HepG2 (cell line): ENCODE measurements around the gene SLC4A2. TPM values are rescaled to one million over a fixed set of nuclear protein-coding genes. Genes with fewer than 3 reads are reported as not detected.
A peak's percentile ranks its signal among the peaks of the same experiment; 100 is the strongest.

Source experiments
- KAT8 ChIP-seq: IDR thresholded peaks from 2 replicates; pipeline ENCODE4 v1.6.1; 2016; ENCODE audit warnings: missing genetic modification reagents, missing compliant biosample characterization
- MYNN ChIP-seq: sonication (generic); formaldehyde crosslinking; IDR thresholded peaks from 2 replicates; pipeline ENCODE4 v1.4.0; 2020; ENCODE audit warnings: mild to moderate bottlenecking, low read depth, missing genetic modification reagents
- RXRB ChIP-seq: IDR thresholded peaks from 2 replicates; pipeline ENCODE4 v1.6.1; 2016; ENCODE audit warnings: borderline replicate concordance, missing genetic modification reagents, missing compliant biosample characterization
- SALL1 ChIP-seq: sonication (generic); formaldehyde crosslinking; IDR thresholded peaks from 2 replicates; pipeline ENCODE4 v1.8.0; 2022; ENCODE audit warnings: mild to moderate bottlenecking, missing genetic modification reagents
- SP4 ChIP-seq: sonication (generic); formaldehyde crosslinking; IDR thresholded peaks from 2 replicates; pipeline ENCODE4 v1.8.1; 2023; ENCODE audit warnings: mild to moderate bottlenecking, missing genetic modification reagents
- ZBTB38 ChIP-seq: sonication (generic); formaldehyde crosslinking; IDR thresholded peaks from 2 replicates; pipeline ENCODE4 v1.5.1; 2020; ENCODE audit warnings: mild to moderate bottlenecking, missing genetic modification reagents
- ZNF839 ChIP-seq: sonication (generic); formaldehyde crosslinking; IDR thresholded peaks from 2 replicates; pipeline ENCODE4 v1.4.0; 2020; ENCODE audit warnings: missing genetic modification reagents, mild to moderate bottlenecking, borderline replicate concordance
- polyA plus RNA-seq, 8 experiments: library from polyadenylated mRNA; depleted of rRNA in 3 of 8; stranded (reverse) in 7 of 8; unstranded in 1 of 8; fragments of >200 nt; fragmentation: Illumina TruSeq in 4 of 8; extraction: Trizol in 4 of 8; gene quantifications; 2 replicates each; pipeline versions ENCODE4 v1.2.1 to v1.2.3, GENCODE V29; 2011 to 2016; ENCODE audit warnings: low read depth in 4 of 8, missing spikeins in 1 of 8, mixed read lengths in 1 of 8; ENCODE audit not compliant: insufficient read depth in 1 of 8
- total RNA-seq, 5 experiments: library from RNA; depleted of rRNA; stranded (reverse); fragments of >200 nt; fragmentation: Illumina TruSeq; extraction: Trizol; gene quantifications; 2 replicates each; pipeline ENCODE4 v1.2.3, GENCODE V29; 2016; ENCODE audit warnings: low read depth in 1 of 5
- TF ChIP-seq, protein P1 (sequence below): sonication (generic); formaldehyde crosslinking; IDR thresholded peaks from 2 replicates; pipeline ENCODE4 v1.8.0; 2022; ENCODE audit warnings: missing genetic modification reagents, mild to moderate bottlenecking, moderate library complexity, borderline replicate concordance
- TF ChIP-seq, protein P2 (sequence below): sonication (generic); formaldehyde crosslinking; IDR thresholded peaks from 2 replicates; pipeline ENCODE4 v1.4.0; 2020; ENCODE audit warnings: missing genetic modification reagents
- TF ChIP-seq, protein P3 (sequence below): IDR thresholded peaks from 2 replicates; pipeline ENCODE4 v1.6.1; 2016; ENCODE audit warnings: low read depth
- TF ChIP-seq, protein P4 (sequence below): fragments of 450-650 bp; IDR thresholded peaks from 2 replicates; pipeline ENCODE4 v1.6.1; 2017; ENCODE audit warnings: mild to moderate bottlenecking
- TF ChIP-seq, protein P5 (sequence below): sonication (generic); formaldehyde crosslinking; IDR thresholded peaks from 2 replicates; pipeline ENCODE4 v1.9.0; 2022; ENCODE audit warnings: missing genetic modification reagents, mild to moderate bottlenecking, borderline replicate concordance

Gene SLC4A2
- total and polyA plus RNA-seq, 2 of the 13 experiments (the other 11 are each of a cell fraction or from before 2014, with no cell fraction given): 51.9 to 73.4 TPM

DNA sequence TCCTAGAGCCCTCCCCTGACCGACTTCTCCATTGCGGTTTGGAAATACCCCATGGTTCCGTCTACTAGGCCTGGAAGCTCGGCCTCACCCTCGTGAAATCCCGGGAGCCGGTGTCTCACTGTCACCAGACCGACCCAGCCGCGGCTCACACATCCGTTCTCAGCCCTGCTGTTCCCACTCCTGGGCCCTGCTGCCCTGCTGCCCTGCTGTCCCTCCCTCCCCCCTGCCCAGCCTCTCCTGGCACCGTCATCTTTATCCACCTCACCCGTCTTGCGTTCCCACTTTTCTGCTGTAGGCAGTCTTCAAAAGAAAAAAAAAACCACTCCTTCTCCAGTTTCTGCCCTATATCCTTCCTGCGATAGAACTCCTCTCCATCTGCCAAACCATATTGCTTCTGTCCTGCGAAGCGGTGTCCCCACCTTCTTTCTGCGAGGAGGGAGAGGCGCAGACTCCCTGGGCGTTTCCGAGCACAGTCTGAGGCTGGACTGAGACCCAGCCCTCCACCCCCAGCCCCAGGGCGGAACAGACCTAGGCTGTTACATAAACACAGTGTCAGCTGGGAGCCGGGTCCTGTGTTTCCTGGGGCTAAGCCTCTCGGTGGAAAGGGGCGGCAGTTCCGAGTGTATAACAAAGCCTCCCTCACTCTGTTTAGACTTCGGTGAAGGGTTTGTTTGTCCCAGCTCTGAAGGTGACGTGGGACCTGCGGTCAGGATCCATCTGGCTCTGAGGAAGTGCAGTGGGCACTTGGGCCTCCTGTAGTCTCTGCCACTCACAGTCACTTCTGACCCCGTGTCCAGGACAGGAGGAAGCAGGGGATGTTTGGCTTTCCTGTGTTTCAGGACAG is 29.7 kb downstream of the SLC4A2 start (continued):
- TF ChIP-seq, protein P1, sequence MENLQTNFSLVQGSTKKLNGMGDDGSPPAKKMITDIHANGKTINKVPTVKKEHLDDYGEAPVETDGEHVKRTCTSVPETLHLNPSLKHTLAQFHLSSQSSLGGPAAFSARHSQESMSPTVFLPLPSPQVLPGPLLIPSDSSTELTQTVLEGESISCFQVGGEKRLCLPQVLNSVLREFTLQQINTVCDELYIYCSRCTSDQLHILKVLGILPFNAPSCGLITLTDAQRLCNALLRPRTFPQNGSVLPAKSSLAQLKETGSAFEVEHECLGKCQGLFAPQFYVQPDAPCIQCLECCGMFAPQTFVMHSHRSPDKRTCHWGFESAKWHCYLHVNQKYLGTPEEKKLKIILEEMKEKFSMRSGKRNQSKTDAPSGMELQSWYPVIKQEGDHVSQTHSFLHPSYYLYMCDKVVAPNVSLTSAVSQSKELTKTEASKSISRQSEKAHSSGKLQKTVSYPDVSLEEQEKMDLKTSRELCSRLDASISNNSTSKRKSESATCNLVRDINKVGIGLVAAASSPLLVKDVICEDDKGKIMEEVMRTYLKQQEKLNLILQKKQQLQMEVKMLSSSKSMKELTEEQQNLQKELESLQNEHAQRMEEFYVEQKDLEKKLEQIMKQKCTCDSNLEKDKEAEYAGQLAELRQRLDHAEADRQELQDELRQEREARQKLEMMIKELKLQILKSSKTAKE (CRISPR knock-in tag): peak; percentile 58; the same call in 1 of the 2 replicates
- TF ChIP-seq, protein P2, sequence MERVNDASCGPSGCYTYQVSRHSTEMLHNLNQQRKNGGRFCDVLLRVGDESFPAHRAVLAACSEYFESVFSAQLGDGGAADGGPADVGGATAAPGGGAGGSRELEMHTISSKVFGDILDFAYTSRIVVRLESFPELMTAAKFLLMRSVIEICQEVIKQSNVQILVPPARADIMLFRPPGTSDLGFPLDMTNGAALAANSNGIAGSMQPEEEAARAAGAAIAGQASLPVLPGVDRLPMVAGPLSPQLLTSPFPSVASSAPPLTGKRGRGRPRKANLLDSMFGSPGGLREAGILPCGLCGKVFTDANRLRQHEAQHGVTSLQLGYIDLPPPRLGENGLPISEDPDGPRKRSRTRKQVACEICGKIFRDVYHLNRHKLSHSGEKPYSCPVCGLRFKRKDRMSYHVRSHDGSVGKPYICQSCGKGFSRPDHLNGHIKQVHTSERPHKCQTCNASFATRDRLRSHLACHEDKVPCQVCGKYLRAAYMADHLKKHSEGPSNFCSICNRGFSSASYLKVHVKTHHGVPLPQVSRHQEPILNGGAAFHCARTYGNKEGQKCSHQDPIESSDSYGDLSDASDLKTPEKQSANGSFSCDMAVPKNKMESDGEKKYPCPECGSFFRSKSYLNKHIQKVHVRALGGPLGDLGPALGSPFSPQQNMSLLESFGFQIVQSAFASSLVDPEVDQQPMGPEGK (CRISPR knock-in tag): peak; percentile 81
- TF ChIP-seq ZBTB38 (CRISPR knock-in tag) (peak; percentile 45; the same call in 1 of the 2 replicates), SALL1 (CRISPR knock-in tag) (peak; percentile 26; the same call in 1 of the 2 replicates), RXRB (peak; percentile 35; the same call in 1 of the 2 replicates), SP4 (peak; percentile 55; the same call in 1 of the 2 replicates), ZNF839 (CRISPR knock-in tag) (no peak), MYNN (CRISPR knock-in tag) (no peak), KAT8 (CRISPR knock-in tag) (0 out of 2 replicates have a peak, but pooled peaks have one; percentile 38)
- TF ChIP-seq, protein P3, sequence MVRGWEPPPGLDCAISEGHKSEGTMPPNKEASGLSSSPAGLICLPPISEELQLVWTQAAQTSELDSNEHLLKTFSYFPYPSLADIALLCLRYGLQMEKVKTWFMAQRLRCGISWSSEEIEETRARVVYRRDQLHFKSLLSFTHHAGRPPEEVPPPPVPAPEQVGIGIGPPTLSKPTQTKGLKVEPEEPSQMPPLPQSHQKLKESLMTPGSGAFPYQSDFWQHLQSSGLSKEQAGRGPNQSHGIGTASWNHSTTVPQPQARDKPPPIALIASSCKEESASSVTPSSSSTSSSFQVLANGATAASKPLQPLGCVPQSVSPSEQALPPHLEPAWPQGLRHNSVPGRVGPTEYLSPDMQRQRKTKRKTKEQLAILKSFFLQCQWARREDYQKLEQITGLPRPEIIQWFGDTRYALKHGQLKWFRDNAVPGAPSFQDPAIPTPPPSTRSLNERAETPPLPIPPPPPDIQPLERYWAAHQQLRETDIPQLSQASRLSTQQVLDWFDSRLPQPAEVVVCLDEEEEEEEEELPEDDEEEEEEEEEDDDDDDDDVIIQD (CRISPR knock-in tag): peak; percentile 19; the same call in 1 of the 2 replicates
- TF ChIP-seq, protein P4, sequence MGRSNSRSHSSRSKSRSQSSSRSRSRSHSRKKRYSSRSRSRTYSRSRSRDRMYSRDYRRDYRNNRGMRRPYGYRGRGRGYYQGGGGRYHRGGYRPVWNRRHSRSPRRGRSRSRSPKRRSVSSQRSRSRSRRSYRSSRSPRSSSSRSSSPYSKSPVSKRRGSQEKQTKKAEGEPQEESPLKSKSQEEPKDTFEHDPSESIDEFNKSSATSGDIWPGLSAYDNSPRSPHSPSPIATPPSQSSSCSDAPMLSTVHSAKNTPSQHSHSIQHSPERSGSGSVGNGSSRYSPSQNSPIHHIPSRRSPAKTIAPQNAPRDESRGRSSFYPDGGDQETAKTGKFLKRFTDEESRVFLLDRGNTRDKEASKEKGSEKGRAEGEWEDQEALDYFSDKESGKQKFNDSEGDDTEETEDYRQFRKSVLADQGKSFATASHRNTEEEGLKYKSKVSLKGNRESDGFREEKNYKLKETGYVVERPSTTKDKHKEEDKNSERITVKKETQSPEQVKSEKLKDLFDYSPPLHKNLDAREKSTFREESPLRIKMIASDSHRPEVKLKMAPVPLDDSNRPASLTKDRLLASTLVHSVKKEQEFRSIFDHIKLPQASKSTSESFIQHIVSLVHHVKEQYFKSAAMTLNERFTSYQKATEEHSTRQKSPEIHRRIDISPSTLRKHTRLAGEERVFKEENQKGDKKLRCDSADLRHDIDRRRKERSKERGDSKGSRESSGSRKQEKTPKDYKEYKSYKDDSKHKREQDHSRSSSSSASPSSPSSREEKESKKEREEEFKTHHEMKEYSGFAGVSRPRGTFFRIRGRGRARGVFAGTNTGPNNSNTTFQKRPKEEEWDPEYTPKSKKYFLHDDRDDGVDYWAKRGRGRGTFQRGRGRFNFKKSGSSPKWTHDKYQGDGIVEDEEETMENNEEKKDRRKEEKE: no peak
- TF ChIP-seq, protein P5, sequence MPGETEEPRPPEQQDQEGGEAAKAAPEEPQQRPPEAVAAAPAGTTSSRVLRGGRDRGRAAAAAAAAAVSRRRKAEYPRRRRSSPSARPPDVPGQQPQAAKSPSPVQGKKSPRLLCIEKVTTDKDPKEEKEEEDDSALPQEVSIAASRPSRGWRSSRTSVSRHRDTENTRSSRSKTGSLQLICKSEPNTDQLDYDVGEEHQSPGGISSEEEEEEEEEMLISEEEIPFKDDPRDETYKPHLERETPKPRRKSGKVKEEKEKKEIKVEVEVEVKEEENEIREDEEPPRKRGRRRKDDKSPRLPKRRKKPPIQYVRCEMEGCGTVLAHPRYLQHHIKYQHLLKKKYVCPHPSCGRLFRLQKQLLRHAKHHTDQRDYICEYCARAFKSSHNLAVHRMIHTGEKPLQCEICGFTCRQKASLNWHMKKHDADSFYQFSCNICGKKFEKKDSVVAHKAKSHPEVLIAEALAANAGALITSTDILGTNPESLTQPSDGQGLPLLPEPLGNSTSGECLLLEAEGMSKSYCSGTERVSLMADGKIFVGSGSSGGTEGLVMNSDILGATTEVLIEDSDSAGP: peak; percentile 62; the same call in 1 of the 2 replicates
